ENCODE data around the gene EIF1. TPM values are rescaled to one million over a fixed set of nuclear protein-coding genes. Genes with fewer than 3 reads are reported as not detected.

The EIF1 gene
- total and polyA plus RNA-seq, 2 of the 8 experiments (the other 6 are each of a cell fraction or from before 2014, with no cell fraction given), result 175 to 539 TPM

DNA sequence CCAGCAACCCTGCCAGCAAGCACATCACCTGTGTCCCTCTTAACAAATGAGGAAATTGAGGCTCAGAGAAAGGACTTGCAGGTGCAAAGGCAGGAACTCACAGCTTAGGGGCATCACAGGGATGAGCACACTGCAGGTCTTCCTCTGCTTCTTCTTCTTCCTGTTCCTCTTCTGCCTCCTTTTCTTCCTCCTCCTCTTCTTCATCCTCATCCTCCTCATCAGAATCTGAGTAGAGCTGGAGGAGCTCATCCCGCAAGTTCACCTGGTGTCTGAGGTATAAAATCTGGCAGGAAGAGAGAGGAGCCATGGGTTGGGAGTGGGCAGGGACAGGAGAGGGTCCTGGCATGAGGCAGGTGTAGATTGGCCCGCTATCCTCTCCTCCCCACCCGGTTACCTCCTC lies 43.2 kb downstream of the EIF1 start:
- Histone ChIP-seq H3K4me3 (ENCODE audit: extremely low read depth in 1 of 4, insufficient read depth in 2 of 4, low read depth in 3 of 4, low read length in 4 of 4) (no peak overlapping the region), H3K9ac (replicated peaks in 1 of 4; ENCODE audit: extremely low read depth in 1 of 4, low read depth in 3 of 4, low read length in 3 of 4) (no peak overlapping the region), H3K23me2 (ENCODE audit: low read depth, low read length) (peaks cover 13% of the 10 kb centered on the region), H2BK120ac (replicated peaks; ENCODE audit: low read depth, low read length) (no peak overlapping the region), H3K4me1 (replicated peaks in 1 of 4; ENCODE audit: control insufficient read depth in 3 of 4, insufficient read depth in 4 of 4, low read length in 3 of 4) (peaks cover 0 to 3% (median 0%) of the 10 kb centered on the region in 4 experiments; a peak in 5 of 7 replicates), H3K9me3 (ENCODE audit: insufficient read depth in 2 of 2, low read depth in 1 of 2, low read length in 1 of 2) (no peaks in the 10 kb centered on the region), H3K27me3 (replicated peaks in 1 of 4; ENCODE audit: control insufficient read depth in 3 of 4, extremely low read depth in 1 of 4, insufficient read depth in 3 of 4, low read length in 3 of 4) (peaks cover 19 to 58% (median 48%) of the 10 kb centered on the region in 4 experiments), H3K4me2 (ENCODE audit: insufficient read depth in 1 of 2, low read depth in 2 of 2, low read length in 2 of 2) (no peak overlapping the region), H4K5ac (ENCODE audit: insufficient read length, low read depth, low read length) (no peak overlapping the region), H2BK20ac (ENCODE audit: low read length) (no peak overlapping the region), H3K4ac (replicated peaks; ENCODE audit: insufficient read length, low read depth, low read length) (no peak overlapping the region), H3K27ac (ENCODE audit: low read depth, low read length) (no peak overlapping the region), H4K8ac (ENCODE audit: extremely low read depth, insufficient read depth, low read length) (no peak overlapping the region), H4K91ac (replicated peaks; ENCODE audit: insufficient read length, low read length) (no peak overlapping the region), H2BK5ac (ENCODE audit: low read depth, low read length) (no peak overlapping the region), H3K79me2 (ENCODE audit: control insufficient read depth in 1 of 2, insufficient read depth in 2 of 2, low read length in 2 of 2) (no peaks in the 10 kb centered on the region), H3K18ac (ENCODE audit: extremely low read depth, low read length) (no peak overlapping the region), H4K20me1 (replicated peaks in 1 of 2; ENCODE audit: control insufficient read depth in 1 of 2, insufficient read depth in 2 of 2, low read length in 2 of 2) (peaks cover 5% of the 10 kb centered on the region in 2 experiments), H3K79me1 (ENCODE audit: low read depth, low read length) (no peaks in the 10 kb centered on the region), H2BK12ac (ENCODE audit: low read depth, low read length) (no peak overlapping the region), H3K36me3 (ENCODE audit: control insufficient read depth in 2 of 4, insufficient read depth in 4 of 4, low read length in 3 of 4) (no peaks in the 10 kb centered on the region), H2BK15ac (ENCODE audit: low read length) (no peak overlapping the region), H3K56ac (replicated peaks; ENCODE audit: insufficient read length, low read depth, low read length) (no peak overlapping the region), H3K23ac (ENCODE audit: insufficient read length) (no peak overlapping the region), H2AFZ (ENCODE audit: low read length) (no peak overlapping the region), H3K14ac (ENCODE audit: insufficient read length) (no peak overlapping the region), H2AK5ac (ENCODE audit: low read depth, low read length) (no peak overlapping the region)
- ChIA-PET CTCF (ENCODE audit: partially characterized antibody) (interaction anchor here (1.1 to 3.2 kb wide), 7 partner anchors 10 to 227 kb away, joined by 3 to 18 read pairs (median 4); partner anchors contain the start of gene P3H4), POLR2A (ENCODE audit: partially characterized antibody) (interaction anchor here (0.7 to 18.3 kb wide), 6 partner anchors 12 to 133 kb away, joined by 3 to 215 read pairs (median 6); partner anchors contain the start of genes EIF1 and JUP)
- no peak for FAIRE-seq
- 70% methylated on average over 2 of the region's 3 CpGs; no CpG with 5 or more reads in 1 of the 2 experiments for WGBS, 2 experiments (ENCODE audit: extremely low coverage in 1 of 2, insufficient coverage in 1 of 2, insufficient read length in 1 of 2, insufficient replicate concordance in 2 of 2, low coverage in 1 of 2, low lambda C conversion rate in 2 of 2, missing lambda C conversion rate in 1 of 2)
- DNase-seq (ENCODE audit: low read depth in 1 of 2, low spot score in 2 of 2), result no peak
- TF ChIP-seq TAF1 (IDR thresholded peaks at IDR 0.05; ENCODE audit: low read depth, low read length), result no peak
- TF ChIP-seq EZH2 (IDR thresholded peaks at IDR 0.05; ENCODE audit: low read depth, low read length, severe bottlenecking), result no peak
- TF ChIP-seq NRF1 (IDR thresholded peaks at IDR 0.05; ENCODE audit: low read depth, low read length), result no peak
- no peak for TF ChIP-seq ASH2L (IDR thresholded peaks at IDR 0.05; ENCODE audit: low read length)
- 0 out of 2 replicates have a peak, but pooled peaks have one; percentile 12 for TF ChIP-seq SUZ12 (IDR thresholded peaks at IDR 0.05; ENCODE audit: low read length)
- TF ChIP-seq HDAC6 (IDR thresholded peaks at IDR 0.05; ENCODE audit: low read depth, low read length), result no peak
- no peak for TF ChIP-seq HDAC2 (IDR thresholded peaks at IDR 0.05; ENCODE audit: borderline replicate concordance in 1 of 2, low read depth in 2 of 2, low read length in 2 of 2)
- no peak for TF ChIP-seq RNF2 (IDR thresholded peaks at IDR 0.05; ENCODE audit: borderline replicate concordance, low read depth, low read length, missing control alignments, poor library complexity, severe bottlenecking)
